HS-5 (cell line): ENCODE data around the gene TUBB3.
A peak's percentile ranks its signal among the peaks of the same experiment; 100 is the strongest.
"Not testable (repeated sequence)": the region's sequence is repeated elsewhere in the genome, so short reads cannot be mapped to it uniquely, and the experiment has no call there.

ENCODE experiments used
- DNase-seq: peaks from one replicate; pipeline ENCODE4 v3.0.0-alpha.2; 2012; ENCODE audit warnings: low read depth

The TUBB3 gene

GRCh38 chr16:89922884-89923639, at the start of gene TUBB3:
Gene TUBB3 (plus strand): TSS chr16:89923342. CDS start chr16:89923402, 60 bp downstream.
- no peak for DNase-seq

GRCh38 chr16:89873972-89874689, 49.0 kb upstream of the TUBB3 start:
- peak; percentile 41 for DNase-seq

GRCh38 chr16:89879123-89879522, 44.0 kb upstream of the TUBB3 start:
- DNase-seq: not testable (repeated sequence)

- no peak for DNase-seq
Measured at GRCh38 chr16:89880477-89881367, 42.4 kb upstream of the TUBB3 start.

GRCh38 chr16:89881368-89881730, 41.8 kb upstream of the TUBB3 start:
- no peak for DNase-seq

GRCh38 chr16:89883346-89884040, 39.6 kb upstream of the TUBB3 start:
- no peak for DNase-seq

GRCh38 chr16:89884041-89884421, 39.1 kb upstream of the TUBB3 start:
- no peak for DNase-seq

GRCh38 chr16:89887243-89887642, 35.9 kb upstream of the TUBB3 start:
- no peak for DNase-seq

GRCh38 chr16:89890200-89890599, 32.9 kb upstream of the TUBB3 start:
- no peak for DNase-seq

GRCh38 chr16:89890886-89891657, 32.1 kb upstream of the TUBB3 start:
- no peak for DNase-seq

GRCh38 chr16:89892055-89892630, 31.0 kb upstream of the TUBB3 start:
- no peak for DNase-seq

- DNase-seq: no peak
Measured at GRCh38 chr16:89892635-89893034, 30.5 kb upstream of the TUBB3 start.

- no peak for DNase-seq
Measured at GRCh38 chr16:89893642-89894548, 29.2 kb upstream of the TUBB3 start.

GRCh38 chr16:89895482-89896250, 27.5 kb upstream of the TUBB3 start:
- no peak for DNase-seq

- no peak for DNase-seq
Measured at GRCh38 chr16:89897204-89897603, 25.9 kb upstream of the TUBB3 start.

GRCh38 chr16:89898201-89898967, 24.8 kb upstream of the TUBB3 start:
- no peak for DNase-seq

GRCh38 chr16:89899879-89900481, 23.2 kb upstream of the TUBB3 start:
- no peak for DNase-seq

GRCh38 chr16:89900885-89901284, 22.3 kb upstream of the TUBB3 start:
- no peak for DNase-seq
